ENCODE results near the gene NR4A3. TPM values are rescaled to one million over a fixed set of nuclear protein-coding genes. Genes with fewer than 3 reads are reported as not detected.

Gene NR4A3
- total and polyA plus RNA-seq, 9 donors, result 0.40 to 3.2 (median 0.86) TPM

DNA sequence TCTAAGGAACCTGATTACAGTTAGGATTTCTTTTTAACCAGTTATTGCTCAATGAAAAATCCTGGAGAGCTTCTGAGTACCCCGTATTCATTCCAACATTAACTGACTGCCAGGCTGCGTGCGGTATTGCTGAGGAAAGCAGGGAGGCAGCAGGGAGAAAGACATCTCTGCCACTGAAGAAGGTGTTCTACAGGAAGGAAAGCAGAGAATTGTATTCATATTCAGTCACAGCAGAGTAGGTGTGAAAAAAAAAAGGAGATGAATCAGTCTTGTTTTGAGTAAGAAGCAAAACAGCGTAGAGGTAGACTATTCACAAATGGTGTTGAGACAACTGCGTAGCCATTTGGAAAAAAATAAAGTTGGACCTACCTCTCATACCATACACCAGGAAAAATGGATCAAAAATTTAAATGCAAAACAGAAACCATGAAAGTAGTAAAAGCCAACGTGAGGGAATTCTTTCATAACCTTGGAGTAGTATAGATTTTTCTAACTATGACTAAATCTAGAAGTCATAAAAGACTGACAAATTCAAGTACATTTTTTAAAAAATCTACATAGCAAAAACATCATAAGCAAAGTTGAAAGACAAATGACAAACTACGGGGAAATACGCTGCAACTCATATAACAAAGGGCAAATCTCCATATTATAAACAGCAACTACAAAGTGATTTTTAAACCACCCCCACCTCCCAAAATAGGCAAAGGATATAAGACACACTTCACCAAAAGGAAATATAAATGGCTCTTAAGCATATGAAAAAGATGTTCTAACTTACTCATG, 9.9 kb upstream of the NR4A3 start:
- no peaks in the 10 kb centered on the region for H3K36me3 ChIP-seq (ENCODE audit: control insufficient read depth, insufficient read depth, low read length)
- no peak overlapping the region for H3K27ac ChIP-seq (ENCODE audit: low read length)
- H3K4me3 ChIP-seq (ENCODE audit: low read length), result no peak overlapping the region
- no peaks in the 10 kb centered on the region for H3K27me3 ChIP-seq (ENCODE audit: control insufficient read depth, insufficient read depth, low read length)
- DNase-seq, result no peak
- no peaks in the 10 kb centered on the region for H3K4me1 ChIP-seq (ENCODE audit: control insufficient read depth, insufficient read depth, low read length)
- no peaks in the 10 kb centered on the region for H3K9me3 ChIP-seq (replicated peaks; ENCODE audit: control insufficient read depth, low read depth, low read length)
- WGBS (ENCODE audit: insufficient coverage), result no CpG with 5 or more reads among the region's 8 CpGs

- 100% methylated on average over 1 of the region's 8 CpGs for WGBS (ENCODE audit: insufficient coverage)
- no peak overlapping the region for H3K27ac ChIP-seq (ENCODE audit: low read length)
- H3K4me1 ChIP-seq (ENCODE audit: control insufficient read depth, insufficient read depth, low read length), result peaks cover 4% of the 10 kb centered on the region
These were observed 7.9 kb upstream of the NR4A3 start for GRCh38 chr9:99813739-99814138.

GRCh38 chr9:99814359-99814758, 7.3 kb upstream of the NR4A3 start:
- Histone ChIP-seq H3K4me1 (ENCODE audit: control insufficient read depth, insufficient read depth, low read length) (peaks cover 5% of the 10 kb centered on the region), H3K27ac (ENCODE audit: low read length) (no peak overlapping the region), H3K36me3 (ENCODE audit: control insufficient read depth, insufficient read depth, low read length) (no peaks in the 10 kb centered on the region), H3K4me3 (ENCODE audit: low read length) (no peak overlapping the region), H3K9me3 (replicated peaks; ENCODE audit: control insufficient read depth, low read depth, low read length) (no peaks in the 10 kb centered on the region), H3K27me3 (ENCODE audit: control insufficient read depth, insufficient read depth, low read length) (no peaks in the 10 kb centered on the region)
- no CpG with 5 or more reads among the region's 2 CpGs for WGBS (ENCODE audit: insufficient coverage)
- DNase-seq, result peak; percentile 79

More at GRCh38 chr9:99813739-99814138, 7.9 kb upstream of the NR4A3 start:
- Histone ChIP-seq H3K27me3 (ENCODE audit: control insufficient read depth, insufficient read depth, low read length) (no peaks in the 10 kb centered on the region), H3K9me3 (replicated peaks; ENCODE audit: control insufficient read depth, low read depth, low read length) (no peaks in the 10 kb centered on the region), H3K36me3 (ENCODE audit: control insufficient read depth, insufficient read depth, low read length) (no peaks in the 10 kb centered on the region), H3K4me3 (ENCODE audit: low read length) (no peak overlapping the region)
- DNase-seq, result no peak

GRCh38 chr9:99816392-99816791, 5.3 kb upstream of the NR4A3 start:
- WGBS (ENCODE audit: insufficient coverage), result 100% methylated on average over 1 of the region's 3 CpGs
- Histone ChIP-seq H3K9me3 (replicated peaks; ENCODE audit: control insufficient read depth, low read depth, low read length) (no peaks in the 10 kb centered on the region), H3K4me1 (ENCODE audit: control insufficient read depth, insufficient read depth, low read length) (peaks cover 12% of the 10 kb centered on the region), H3K4me3 (ENCODE audit: low read length) (no peak overlapping the region), H3K27me3 (ENCODE audit: control insufficient read depth, insufficient read depth, low read length) (no peaks in the 10 kb centered on the region), H3K27ac (ENCODE audit: low read length) (no peak overlapping the region), H3K36me3 (ENCODE audit: control insufficient read depth, insufficient read depth, low read length) (no peaks in the 10 kb centered on the region)
- no peak for DNase-seq

GRCh38 chr9:99818500-99818899, 3.2 kb upstream of the NR4A3 start:
- H3K4me1 ChIP-seq (ENCODE audit: control insufficient read depth, insufficient read depth, low read length), result peaks cover 29% of the 10 kb centered on the region
- DNase-seq, result peak; percentile 26
- H3K27me3 ChIP-seq (ENCODE audit: control insufficient read depth, insufficient read depth, low read length), result peaks cover 15% of the 10 kb centered on the region
- 38% methylated on average over 2 of the region's 4 CpGs for WGBS (ENCODE audit: insufficient coverage)
- H3K9me3 ChIP-seq (replicated peaks; ENCODE audit: control insufficient read depth, low read depth, low read length), result no peaks in the 10 kb centered on the region
- no peaks in the 10 kb centered on the region for H3K36me3 ChIP-seq (ENCODE audit: control insufficient read depth, insufficient read depth, low read length)
- H3K27ac ChIP-seq (ENCODE audit: low read length), result peak overlapping the region; percentile 94
- H3K4me3 ChIP-seq (ENCODE audit: low read length), result peak overlapping the region; percentile 72

DNA sequence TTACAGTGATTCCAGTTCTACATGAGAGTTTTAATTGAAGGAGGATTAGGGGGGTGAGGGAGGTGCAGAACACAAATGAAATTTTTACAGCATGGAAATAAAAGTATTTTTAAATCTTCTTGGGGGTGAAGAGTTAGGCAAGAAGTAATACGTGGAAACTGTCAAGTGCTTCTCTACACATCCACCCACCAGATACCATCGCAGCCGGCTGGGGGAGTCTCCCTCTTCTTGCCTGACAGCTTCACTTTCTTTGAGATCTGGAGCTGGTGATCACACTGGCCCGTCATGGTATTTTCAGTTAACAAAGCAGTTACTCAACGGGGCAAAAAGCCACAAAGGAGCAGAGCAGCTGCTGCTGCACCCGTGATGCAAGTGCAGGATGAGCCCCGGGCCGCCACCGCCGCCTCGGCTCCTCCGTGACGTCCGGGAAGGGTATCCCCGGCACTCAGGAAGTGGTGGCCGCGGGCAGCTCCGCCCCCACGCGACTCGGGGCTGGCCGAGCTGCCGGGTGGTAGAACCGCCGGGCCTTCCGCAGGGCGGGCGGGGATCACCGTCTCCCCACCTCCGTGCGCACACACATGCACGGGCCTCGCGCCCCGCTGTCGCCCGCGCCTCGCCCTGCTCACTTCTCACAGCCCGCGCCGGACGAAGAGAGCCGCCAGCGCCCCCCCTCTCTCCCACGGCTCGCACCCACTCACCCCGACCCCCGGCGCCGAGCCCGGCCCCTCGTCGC, 2.4 kb upstream of the NR4A3 start:
- Histone ChIP-seq H3K9me3 (replicated peaks; ENCODE audit: control insufficient read depth, low read depth, low read length) (no peaks in the 10 kb centered on the region), H3K27ac (ENCODE audit: low read length) (peak overlapping the region; percentile 94), H3K4me3 (ENCODE audit: low read length) (peak overlapping the region; percentile 72), H3K36me3 (ENCODE audit: control insufficient read depth, insufficient read depth, low read length) (no peaks in the 10 kb centered on the region), H3K4me1 (ENCODE audit: control insufficient read depth, insufficient read depth, low read length) (peaks cover 37% of the 10 kb centered on the region), H3K27me3 (ENCODE audit: control insufficient read depth, insufficient read depth, low read length) (peaks cover 23% of the 10 kb centered on the region)
- peak; percentile 91 for DNase-seq
- WGBS (ENCODE audit: insufficient coverage), result 0% methylated on average over 51 of the region's 54 CpGs

GRCh38 chr9:99819856-99820684, 1.6 kb upstream of the NR4A3 start:
- Histone ChIP-seq H3K27me3 (ENCODE audit: control insufficient read depth, insufficient read depth, low read length) (peaks cover 31% of the 10 kb centered on the region), H3K27ac (ENCODE audit: low read length) (peak overlapping the region; percentile 94), H3K4me1 (ENCODE audit: control insufficient read depth, insufficient read depth, low read length) (peaks cover 45% of the 10 kb centered on the region), H3K36me3 (ENCODE audit: control insufficient read depth, insufficient read depth, low read length) (no peaks in the 10 kb centered on the region), H3K4me3 (ENCODE audit: low read length) (peak overlapping the region; percentile 84), H3K9me3 (replicated peaks; ENCODE audit: control insufficient read depth, low read depth, low read length) (no peaks in the 10 kb centered on the region)
- under 1% methylated on average over 68 of the region's 81 CpGs for WGBS (ENCODE audit: insufficient coverage)
- DNase-seq, result peak; percentile 97

GRCh38 chr9:99820685-99821395, 845 bp upstream of the NR4A3 start:
- no peaks in the 10 kb centered on the region for H3K36me3 ChIP-seq (ENCODE audit: control insufficient read depth, insufficient read depth, low read length)

GRCh38 chr9:99822109-99822805, 572 bp downstream of the NR4A3 start:
- WGBS (ENCODE audit: insufficient coverage), result under 1% methylated on average over 49 of the region's 51 CpGs
- Histone ChIP-seq H3K9me3 (replicated peaks; ENCODE audit: control insufficient read depth, low read depth, low read length) (no peaks in the 10 kb centered on the region), H3K4me1 (ENCODE audit: control insufficient read depth, insufficient read depth, low read length) (peaks cover 51% of the 10 kb centered on the region), H3K27me3 (ENCODE audit: control insufficient read depth, insufficient read depth, low read length) (peaks cover 52% of the 10 kb centered on the region), H3K36me3 (ENCODE audit: control insufficient read depth, insufficient read depth, low read length) (no peaks in the 10 kb centered on the region), H3K4me3 (ENCODE audit: low read length) (peak overlapping the region; percentile 84), H3K27ac (ENCODE audit: low read length) (peak overlapping the region; percentile 92)
- DNase-seq, result peak; percentile 77

More at GRCh38 chr9:99820685-99821395, 845 bp upstream of the NR4A3 start:
- WGBS (ENCODE audit: insufficient coverage), result 0% methylated on average over 12 of the region's 28 CpGs
- H3K4me3 ChIP-seq (ENCODE audit: low read length), result peak overlapping the region; percentile 84
- peak; percentile 90 for DNase-seq
- H3K9me3 ChIP-seq (replicated peaks; ENCODE audit: control insufficient read depth, low read depth, low read length), result no peaks in the 10 kb centered on the region
- H3K27ac ChIP-seq (ENCODE audit: low read length), result peak overlapping the region; percentile 92
- H3K27me3 ChIP-seq (ENCODE audit: control insufficient read depth, insufficient read depth, low read length), result peaks cover 39% of the 10 kb centered on the region
- peaks cover 51% of the 10 kb centered on the region for H3K4me1 ChIP-seq (ENCODE audit: control insufficient read depth, insufficient read depth, low read length)
